CD4-positive, alpha-beta memory T cell (primary cell): ENCODE measurements around the gene PPY. TPM values are rescaled to one million over a fixed set of nuclear protein-coding genes. Genes with fewer than 3 reads are reported as not detected.
"Not testable (repeated sequence)": the region's sequence is repeated elsewhere in the genome, so short reads cannot be mapped to it uniquely, and the experiment has no call there.

Experiments used
- CTCF ChIA-PET: fragments of 350-600 bp; sonication (Branson Sonifier 250); formaldehyde crosslinking; loops from one replicate; lab custom pipeline; 2021; ENCODE audit warnings: inconsistent platforms; ENCODE audit not compliant: partially characterized antibody; lab: Charles Lee
- POLR2A ChIA-PET: fragments of 350-600 bp; sonication (Branson Sonifier 250); formaldehyde crosslinking; loops from one replicate; lab custom pipeline; 2021; ENCODE audit not compliant: partially characterized antibody; lab: Charles Lee
- DNase-seq, 5 donors: peaks; one replicate each; pipeline versions ENCODE4 v3.0.0 to v3.0.0-alpha.2; 2020 to 2022; ENCODE audit warnings: mixed read lengths in 1 of 5
- H3K27ac ChIP-seq: one replicate; pipeline ENCODE4 v1.7.0; 2013; ENCODE audit warnings: low read depth, low read length
- H3K27me3 ChIP-seq: 2 replicates; pipeline ENCODE4 v1.7.0; 2013; ENCODE audit warnings: mild to moderate bottlenecking, low read length, moderate library complexity; ENCODE audit not compliant: insufficient read depth
- H3K36me3 ChIP-seq: 2 replicates; pipeline ENCODE4 v1.7.0; 2013; ENCODE audit warnings: mild to moderate bottlenecking, low read length, moderate library complexity; ENCODE audit not compliant: insufficient read depth
- H3K4me1 ChIP-seq: 2 replicates; pipeline ENCODE4 v1.7.0; 2013; ENCODE audit warnings: mild to moderate bottlenecking, low read length, moderate library complexity; ENCODE audit not compliant: insufficient read depth
- H3K4me3 ChIP-seq, 2 donors: one replicate each; pipeline ENCODE4 v1.7.0; 2013; ENCODE audit warnings: low read length in 2 of 2, mild to moderate bottlenecking in 1 of 2
- H3K9me3 ChIP-seq, 2 donors: one replicate each; pipeline ENCODE4 v1.7.0; 2013; ENCODE audit warnings: low read length in 2 of 2, control low read depth in 1 of 2; ENCODE audit not compliant: control insufficient read depth in 1 of 2
- H3K27ac Mint-ChIP-seq, 7 donors: one replicate each; pipeline ENCODE4 v1.8.0; 2020 to 2021; ENCODE audit warnings: mixed read lengths in 7 of 7, mild to moderate bottlenecking in 6 of 7, inconsistent platforms in 3 of 7, moderate library complexity in 3 of 7
- H3K27me3 Mint-ChIP-seq, 2 donors: one replicate each; pipeline ENCODE4 v1.8.0; 2020 to 2021; ENCODE audit warnings: mixed read lengths in 2 of 2
- H3K36me3 Mint-ChIP-seq, 2 donors: one replicate each; pipeline ENCODE4 v1.8.0; 2020 to 2021; ENCODE audit warnings: mixed read lengths in 2 of 2, inconsistent platforms in 1 of 2, mild to moderate bottlenecking in 1 of 2
- H3K4me1 Mint-ChIP-seq, 4 donors: one replicate each; pipeline ENCODE4 v1.8.0; 2020 to 2021; ENCODE audit warnings: mixed read lengths in 4 of 4, mild to moderate bottlenecking in 1 of 4
- H3K4me3 Mint-ChIP-seq, 8 donors: one replicate each; pipeline ENCODE4 v1.8.0; 2020 to 2021; ENCODE audit warnings: mixed read lengths in 8 of 8, mild to moderate bottlenecking in 7 of 8, moderate library complexity in 6 of 8, inconsistent platforms in 3 of 8
- H3K9me3 Mint-ChIP-seq, 8 donors: one replicate each; pipeline ENCODE4 v1.8.0; 2020 to 2021; ENCODE audit warnings: mixed read lengths in 8 of 8, mild to moderate bottlenecking in 5 of 8, inconsistent platforms in 3 of 8, moderate library complexity in 1 of 8
- intact Hi-C: fragments of 100-400 bp; cut with micrococcal nuclease; formaldehyde crosslinking; loops from one replicate; pipeline ENCODE4 v1.15.1; 2023
- polyA plus RNA-seq, 2 donors: library from polyadenylated mRNA; unstranded; fragments of 300-500 nt; fragmentation: Illumina TruSeq; gene quantifications; one replicate each; pipeline ENCODE4 v1.2.3, GENCODE V29; 2021
- total RNA-seq, 2 experiments: library from RNA; stranded (reverse); gene quantifications; one replicate each; pipeline ENCODE4 v1.2.3, GENCODE V29; 2021

Gene PPY
- total and polyA plus RNA-seq, 4 experiments from 2014 or later: not detected

DNA sequence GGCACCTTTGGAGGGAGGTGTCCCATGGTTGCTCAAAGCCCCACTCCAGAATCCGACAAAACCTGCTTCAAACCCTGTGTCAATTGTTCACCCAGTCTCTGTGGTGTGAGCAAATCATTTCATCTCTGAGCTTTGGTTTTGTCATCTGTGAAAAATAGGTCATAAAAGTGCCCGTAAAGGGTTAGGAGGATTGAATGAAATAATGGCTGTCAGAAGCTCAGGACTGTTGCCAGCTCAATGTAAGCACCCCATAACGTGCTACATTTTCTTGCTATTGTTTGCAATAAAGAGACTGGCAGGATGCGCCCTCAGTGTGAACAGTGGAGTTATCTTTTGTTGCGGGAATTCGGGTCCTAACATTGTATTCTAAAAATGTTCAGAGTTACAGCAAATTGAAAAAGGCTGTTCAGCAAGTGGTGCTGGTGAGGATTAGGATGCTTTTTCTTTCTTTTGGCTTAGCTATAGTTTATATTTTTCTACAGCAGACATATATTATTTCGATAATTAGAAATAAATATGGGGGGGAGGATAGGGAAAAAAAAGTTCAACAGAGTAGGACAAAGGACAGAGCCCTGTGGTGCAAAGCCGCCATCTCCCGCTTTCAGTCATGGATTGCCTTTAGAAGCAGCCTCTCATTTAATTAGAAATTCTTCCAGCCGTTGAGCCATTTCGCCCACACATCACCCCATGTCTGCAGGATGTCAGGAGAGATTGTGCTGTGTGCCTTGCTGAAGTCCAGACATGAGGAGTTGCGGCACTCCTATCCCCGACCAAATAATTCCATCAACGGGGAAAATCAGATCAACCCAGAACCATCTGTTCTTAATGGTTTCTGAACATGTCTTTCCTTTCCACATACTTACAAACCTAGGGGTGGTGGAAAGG, 32.3 kb upstream of the PPY start:
- Mint-ChIP-seq H3K4me1 (peaks cover 0 to 3% (median under 1%) of the 10 kb centered on the region in 4 donors), H3K36me3 (no peaks in the 10 kb centered on the region), H3K27me3 (peaks cover 4 to 12% of the 10 kb centered on the region in 2 donors), H3K9me3 (no peaks in the 10 kb centered on the region), H3K4me3 (no peak overlapping the region), H3K27ac (no peak overlapping the region)
- Histone ChIP-seq H3K9me3 (no peaks in the 10 kb centered on the region), H3K4me1 (no peaks in the 10 kb centered on the region), H3K27me3 (peaks cover 4% of the 10 kb centered on the region), H3K27ac (no peak overlapping the region), H3K4me3 (no peak overlapping the region), H3K36me3 (no peaks in the 10 kb centered on the region)
- intact Hi-C loops: no loop called here
- POLR2A ChIA-PET: no interaction called here
- CTCF ChIA-PET: interaction anchor here (1.6 kb wide), 1 partner anchor 31 kb away, joined by 3 read pairs; no protein-coding TSS in a partner anchor
- DNase-seq: no peak

DNA sequence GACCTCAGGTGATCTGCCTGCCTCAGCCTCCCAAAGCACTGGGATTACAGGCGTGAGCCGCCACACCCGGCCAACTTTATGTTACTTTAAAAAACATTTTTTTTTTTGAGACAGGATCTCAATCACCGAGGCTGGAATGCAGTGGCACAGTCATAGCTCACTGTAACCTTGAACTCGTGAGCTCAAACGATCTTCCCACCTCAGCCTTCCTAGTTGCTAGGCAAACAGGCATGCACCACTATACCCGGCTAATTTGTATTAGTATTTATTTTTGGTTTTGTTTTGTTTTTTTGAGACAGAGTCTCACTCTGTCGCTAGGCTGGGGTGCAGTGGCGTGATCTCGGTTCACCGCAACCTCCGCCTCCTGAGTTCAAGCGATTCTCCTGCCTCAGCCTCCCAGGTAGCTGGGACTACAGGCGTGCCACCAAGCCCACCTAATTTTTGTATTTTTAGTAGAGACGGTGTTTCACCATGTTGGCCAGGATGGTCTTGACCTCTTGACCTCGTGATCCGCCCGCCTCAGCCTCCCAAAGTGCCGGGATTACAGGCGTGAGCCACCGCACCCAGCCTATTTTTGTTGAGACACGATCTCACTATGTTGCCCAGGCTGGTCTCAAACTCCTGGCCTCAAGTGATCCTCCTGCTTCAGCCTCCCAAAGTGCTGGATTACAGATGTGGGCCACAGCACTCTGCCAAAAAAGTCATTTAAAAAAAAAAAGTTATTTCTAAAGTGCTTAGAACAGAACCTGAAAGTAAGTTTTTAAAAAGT, 30.4 kb upstream of the PPY start:
- H3K27ac ChIP-seq, H3K36me3 ChIP-seq, H3K27me3 ChIP-seq, H3K4me3 ChIP-seq, H3K27ac Mint-ChIP-seq, H3K36me3 Mint-ChIP-seq, H3K9me3 Mint-ChIP-seq, DNase-seq, POLR2A ChIA-PET, H3K27me3 Mint-ChIP-seq, H3K4me1 ChIP-seq, H3K4me3 Mint-ChIP-seq, intact Hi-C loops, H3K9me3 ChIP-seq, H3K4me1 Mint-ChIP-seq: not testable (repeated sequence)
- CTCF ChIA-PET: interaction anchor here (1.1 kb wide), 1 partner anchor 72 kb away, joined by 3 read pairs; no protein-coding TSS in a partner anchor

DNA sequence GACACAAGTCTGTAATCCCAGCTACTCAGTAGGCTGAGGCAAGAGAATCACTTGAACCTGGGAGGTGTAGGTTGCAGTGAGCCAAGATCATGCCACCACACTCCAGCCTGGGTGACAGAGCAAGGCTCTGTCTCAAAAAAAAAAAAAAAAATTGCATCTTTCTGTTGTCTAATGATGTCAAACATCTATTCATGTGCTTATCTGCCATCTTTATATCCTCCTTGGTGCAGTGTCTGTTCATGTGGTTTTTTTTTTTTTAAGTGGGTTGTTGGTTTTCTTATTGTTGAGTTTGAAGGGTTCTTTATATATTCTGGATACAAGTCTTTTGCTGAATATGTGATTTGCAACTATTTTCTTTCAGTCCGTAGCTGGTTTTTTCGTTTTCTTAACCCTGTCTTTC, 29.2 kb upstream of the PPY start:
- H3K36me3 Mint-ChIP-seq, H3K4me1 Mint-ChIP-seq, H3K4me3 Mint-ChIP-seq, H3K27me3 Mint-ChIP-seq, intact Hi-C loops, H3K27me3 ChIP-seq, H3K4me1 ChIP-seq, POLR2A ChIA-PET, H3K4me3 ChIP-seq, H3K27ac Mint-ChIP-seq, H3K36me3 ChIP-seq, H3K27ac ChIP-seq, H3K9me3 Mint-ChIP-seq, H3K9me3 ChIP-seq: not testable (repeated sequence)
- peak in 1 of 5 donors; percentile 13 for DNase-seq
- CTCF ChIA-PET: interaction anchor here (0.8 to 1.1 kb wide), 2 partner anchors 10 to 73 kb away, joined by 3 read pairs; no protein-coding TSS in a partner anchor

DNA sequence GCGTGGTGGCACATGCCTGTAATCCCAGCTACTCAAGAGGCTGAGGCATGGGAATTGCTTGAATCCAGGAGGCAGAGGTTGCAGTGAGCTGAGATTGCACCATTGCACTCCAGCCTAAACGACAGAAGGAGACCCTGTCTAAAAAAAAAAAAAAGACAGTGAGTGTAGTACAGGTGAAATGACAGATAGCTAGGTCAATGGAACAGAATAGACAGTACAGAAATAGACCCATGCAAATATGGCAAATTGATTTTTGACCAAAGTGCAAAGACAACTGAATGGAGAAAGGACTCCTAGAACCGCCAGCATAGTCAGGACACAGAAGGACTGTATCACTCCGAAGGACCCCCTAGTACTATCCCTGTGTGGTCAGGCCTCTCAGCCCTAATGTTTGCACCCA, 28.1 kb upstream of the PPY start:
- Histone ChIP-seq H3K9me3 (no peaks in the 10 kb centered on the region), H3K36me3 (no peaks in the 10 kb centered on the region), H3K4me1 (no peaks in the 10 kb centered on the region), H3K27me3 (no peaks in the 10 kb centered on the region), H3K27ac (no peak overlapping the region), H3K4me3 (no peak overlapping the region)
- no peaks in the 10 kb centered on the region for H3K36me3 Mint-ChIP-seq
- no peaks in the 10 kb centered on the region for H3K9me3 Mint-ChIP-seq
- no peak for DNase-seq
- ChIA-PET POLR2A (no interaction called here), CTCF (interaction anchor here (0.7 kb wide), 1 partner anchor 81 kb away, joined by 3 read pairs; no protein-coding TSS in a partner anchor)
- intact Hi-C loops: no loop called here
- H3K4me1 Mint-ChIP-seq: peaks cover 0 to 3% (median under 1%) of the 10 kb centered on the region in 4 donors
- H3K27ac Mint-ChIP-seq: no peak overlapping the region
- no peak overlapping the region for H3K4me3 Mint-ChIP-seq
- H3K27me3 Mint-ChIP-seq: peaks cover 2 to 10% of the 10 kb centered on the region in 2 donors

DNA sequence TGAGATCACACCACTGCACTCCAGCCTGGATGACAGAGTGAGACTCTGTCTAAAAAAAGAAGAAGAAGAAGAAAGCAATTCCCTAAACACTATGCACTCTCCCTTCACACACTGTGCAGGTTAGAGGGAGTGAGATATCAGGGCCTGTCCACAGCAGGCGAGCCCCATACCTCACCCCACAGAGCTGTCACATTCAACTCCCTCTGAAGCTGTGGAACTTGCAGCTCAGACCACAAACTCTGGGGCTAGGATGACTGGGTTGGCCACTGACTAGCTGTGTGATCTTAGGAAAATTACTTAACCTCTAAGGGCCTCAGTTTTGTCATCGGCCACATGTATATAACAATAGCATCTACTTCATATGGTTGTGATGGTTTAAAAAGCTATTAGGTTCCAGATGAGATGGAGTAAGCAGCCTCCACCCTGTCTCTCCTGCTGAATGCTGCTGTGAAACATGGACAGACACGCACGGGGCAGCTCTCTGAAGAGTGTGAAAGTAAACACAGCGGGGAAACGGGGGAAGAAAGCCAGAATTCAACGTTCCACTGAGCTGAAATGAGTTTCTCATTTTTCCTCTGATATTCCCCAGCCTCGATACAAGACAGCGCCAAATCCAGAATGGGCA, 25.1 kb upstream of the PPY start:
- H3K4me1 ChIP-seq: no peaks in the 10 kb centered on the region
- no peaks in the 10 kb centered on the region for H3K9me3 Mint-ChIP-seq
- no peak overlapping the region for H3K4me3 ChIP-seq
- no peaks in the 10 kb centered on the region for H3K9me3 ChIP-seq
- ChIA-PET CTCF (interaction anchor here (1.3 kb wide), 1 partner anchor 24 kb away, joined by 5 read pairs; no protein-coding TSS in a partner anchor), POLR2A (no interaction called here)
- DNase-seq: no peak
- no peak overlapping the region for H3K4me3 Mint-ChIP-seq
- H3K4me1 Mint-ChIP-seq: peaks cover 0 to 3% (median under 1%) of the 10 kb centered on the region in 4 donors
- no peak overlapping the region for H3K27ac Mint-ChIP-seq
- no peak overlapping the region for H3K27ac ChIP-seq
- no peaks in the 10 kb centered on the region for H3K27me3 ChIP-seq
- intact Hi-C loops: no loop called here
- no peaks in the 10 kb centered on the region for H3K36me3 ChIP-seq
- H3K36me3 Mint-ChIP-seq: no peaks in the 10 kb centered on the region
- peaks cover 5 to 6% of the 10 kb centered on the region in 2 donors for H3K27me3 Mint-ChIP-seq

DNA sequence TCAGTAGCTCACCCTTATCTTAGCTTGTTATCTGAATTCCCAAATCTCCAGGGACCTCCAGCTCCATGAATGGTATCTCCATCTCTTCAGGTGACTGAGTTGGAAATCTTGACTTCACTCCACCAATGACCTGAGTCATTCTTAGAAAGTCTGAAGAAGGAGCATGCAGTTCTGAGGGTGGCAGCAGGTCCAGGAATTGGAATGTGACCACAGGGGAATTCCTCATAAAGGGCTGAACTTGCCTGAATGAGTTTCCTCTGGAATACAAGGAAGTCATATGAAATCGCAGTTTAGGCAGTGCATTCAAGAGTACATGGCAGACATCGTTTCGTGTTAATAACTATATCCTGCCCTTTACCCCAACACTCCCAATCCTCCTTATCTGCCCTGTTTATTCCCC, 24.0 kb upstream of the PPY start:
- Histone ChIP-seq H3K27me3 (no peaks in the 10 kb centered on the region), H3K9me3 (no peaks in the 10 kb centered on the region), H3K27ac (no peak overlapping the region), H3K4me3 (no peak overlapping the region), H3K4me1 (no peaks in the 10 kb centered on the region), H3K36me3 (no peaks in the 10 kb centered on the region)
- ChIA-PET CTCF (no interaction called here), POLR2A (no interaction called here)
- H3K9me3 Mint-ChIP-seq: no peaks in the 10 kb centered on the region
- H3K36me3 Mint-ChIP-seq: no peaks in the 10 kb centered on the region
- no peak for DNase-seq
- no peak overlapping the region for H3K4me3 Mint-ChIP-seq
- no peak overlapping the region for H3K27ac Mint-ChIP-seq
- intact Hi-C loops: no loop called here
- H3K4me1 Mint-ChIP-seq: no peaks in the 10 kb centered on the region
- peaks cover 9% of the 10 kb centered on the region in 2 donors for H3K27me3 Mint-ChIP-seq

DNA sequence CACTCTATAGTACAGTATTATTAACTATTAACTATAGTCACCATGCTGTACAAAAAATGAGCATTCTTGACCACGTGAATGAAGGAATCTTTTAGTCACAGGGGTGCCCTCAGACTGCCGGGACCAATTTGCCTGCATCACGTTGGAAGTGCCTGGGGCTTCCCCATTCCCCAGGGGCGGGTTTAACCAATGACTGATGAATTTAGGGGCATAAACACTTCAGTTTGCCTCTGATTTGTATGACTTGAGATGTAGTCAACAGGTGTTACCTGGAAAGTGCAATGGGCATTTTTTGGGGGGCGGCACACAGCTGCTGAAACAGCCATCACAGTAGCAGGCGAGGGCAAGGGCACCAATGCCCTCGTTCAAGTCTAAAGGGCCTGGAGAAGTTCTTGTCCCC, 20.2 kb upstream of the PPY start:
- Mint-ChIP-seq H3K9me3 (no peaks in the 10 kb centered on the region), H3K36me3 (no peaks in the 10 kb centered on the region), H3K27me3 (peaks cover 9% of the 10 kb centered on the region in 2 donors), H3K27ac (no peak overlapping the region), H3K4me1 (no peaks in the 10 kb centered on the region), H3K4me3 (no peak overlapping the region)
- DNase-seq: no peak
- Histone ChIP-seq H3K36me3 (no peaks in the 10 kb centered on the region), H3K9me3 (no peaks in the 10 kb centered on the region), H3K4me1 (no peaks in the 10 kb centered on the region), H3K27me3 (no peaks in the 10 kb centered on the region), H3K27ac (no peak overlapping the region), H3K4me3 (no peak overlapping the region)
- ChIA-PET POLR2A (no interaction called here), CTCF (interaction anchor here (0.8 to 2.9 kb wide), 2 partner anchors 18 to 24 kb away, joined by 3 to 9 read pairs; no protein-coding TSS in a partner anchor)
- intact Hi-C loops: no loop called here
